Measurements from ENCODE around the gene EGFL7. TPM values are rescaled to one million over a fixed set of nuclear protein-coding genes. Genes with fewer than 3 reads are reported as not detected.

EGFL7 gene
- total RNA-seq, 1 donor from 2014 or later: 16.5 TPM

GRCh38 chr9:136668983-136669790 is 6.5 kb downstream of the EGFL7 start:
- Histone ChIP-seq H3K27me3 (peaks cover 21% of the 10 kb centered on the region), H3K9me3 (ENCODE audit: low read depth) (no peaks in the 10 kb centered on the region), H3K79me2 (ENCODE audit: low read depth) (no peaks in the 10 kb centered on the region), H3K27ac (no peak overlapping the region), H3K4me2 (no peak overlapping the region), H4K20me1 (ENCODE audit: low read depth) (no peaks in the 10 kb centered on the region), H3K9ac (no peak overlapping the region), H3F3A (ENCODE audit: low read depth) (peaks cover 15% of the 10 kb centered on the region), H3K4me1 (peaks cover 10% of the 10 kb centered on the region), H3K4me3 (no peak overlapping the region), H3K36me3 (no peaks in the 10 kb centered on the region), H2AFZ (replicated peaks) (no peak overlapping the region)
- peak overlapping the region; percentile 38 for H3K4me3 Mint-ChIP-seq
- TF ChIP-seq EZH2 (IDR thresholded peaks at IDR 0.05): no peak
- no peak for TF ChIP-seq CTCF (IDR thresholded peaks at IDR 0.05)
- no peak for TF ChIP-seq EZH2phosphoT487 (IDR thresholded peaks at IDR 0.05)
- H3K27ac Mint-ChIP-seq: peak overlapping the region; percentile 63
- DNase-seq (ENCODE audit: low spot score): no peak
- H3K36me3 Mint-ChIP-seq: no peaks in the 10 kb centered on the region
- H3K4me1 Mint-ChIP-seq: peaks cover 4% of the 10 kb centered on the region
- H3K27me3 Mint-ChIP-seq (ENCODE audit: insufficient read depth, low read depth): peaks cover 2% of the 10 kb centered on the region
- H3K9me3 Mint-ChIP-seq: no peaks in the 10 kb centered on the region

- Histone ChIP-seq H3K27me3 (peaks cover 15% of the 10 kb centered on the region), H3K4me1 (peaks cover 10% of the 10 kb centered on the region), H3K4me2 (no peak overlapping the region), H3K9ac (no peak overlapping the region), H3K9me3 (ENCODE audit: low read depth) (no peaks in the 10 kb centered on the region), H4K20me1 (ENCODE audit: low read depth) (no peaks in the 10 kb centered on the region), H3K27ac (no peak overlapping the region), H3K79me2 (ENCODE audit: low read depth) (no peaks in the 10 kb centered on the region), H3K36me3 (no peaks in the 10 kb centered on the region), H3F3A (ENCODE audit: low read depth) (peaks cover 11% of the 10 kb centered on the region), H2AFZ (replicated peaks) (no peak overlapping the region), H3K4me3 (no peak overlapping the region)
- H3K4me3 Mint-ChIP-seq: no peak overlapping the region
- no peaks in the 10 kb centered on the region for H3K27me3 Mint-ChIP-seq (ENCODE audit: insufficient read depth, low read depth)
- H3K36me3 Mint-ChIP-seq: no peaks in the 10 kb centered on the region
- peaks cover 4% of the 10 kb centered on the region for H3K4me1 Mint-ChIP-seq
- TF ChIP-seq EZH2 (IDR thresholded peaks at IDR 0.05) (no peak), EZH2phosphoT487 (IDR thresholded peaks at IDR 0.05) (no peak), CTCF (IDR thresholded peaks at IDR 0.05) (no peak)
- H3K27ac Mint-ChIP-seq: no peak overlapping the region
- H3K9me3 Mint-ChIP-seq: no peaks in the 10 kb centered on the region
- no peak for DNase-seq (ENCODE audit: low spot score)
Observed at GRCh38 chr9:136669791-136670464, 7.2 kb downstream of the EGFL7 start.

GRCh38 chr9:136670576-136671253 is 8.0 kb downstream of the EGFL7 start:
- Histone ChIP-seq H3K4me3 (no peak overlapping the region), H3K27ac (no peak overlapping the region), H3K4me2 (no peak overlapping the region), H4K20me1 (ENCODE audit: low read depth) (no peaks in the 10 kb centered on the region), H3K27me3 (peaks cover 10% of the 10 kb centered on the region), H3K4me1 (peaks cover 7% of the 10 kb centered on the region), H3K36me3 (no peaks in the 10 kb centered on the region), H3K79me2 (ENCODE audit: low read depth) (no peaks in the 10 kb centered on the region), H3K9ac (no peak overlapping the region), H3F3A (ENCODE audit: low read depth) (peaks cover 7% of the 10 kb centered on the region), H3K9me3 (ENCODE audit: low read depth) (no peaks in the 10 kb centered on the region), H2AFZ (replicated peaks) (no peak overlapping the region)
- TF ChIP-seq EZH2phosphoT487 (IDR thresholded peaks at IDR 0.05) (no peak), EZH2 (IDR thresholded peaks at IDR 0.05) (no peak), CTCF (IDR thresholded peaks at IDR 0.05) (no peak)
- Mint-ChIP-seq H3K4me3 (no peak overlapping the region), H3K27me3 (ENCODE audit: insufficient read depth, low read depth) (no peaks in the 10 kb centered on the region), H3K36me3 (no peaks in the 10 kb centered on the region), H3K4me1 (peaks cover 4% of the 10 kb centered on the region), H3K27ac (no peak overlapping the region), H3K9me3 (no peaks in the 10 kb centered on the region)
- no peak for DNase-seq (ENCODE audit: low spot score)
